ENCODE measurements around the gene LRRN4CL.
A peak's percentile ranks its signal among the peaks of the same experiment; 100 is the strongest.
"Not testable (repeated sequence)": the region's sequence is repeated elsewhere in the genome, so short reads cannot be mapped to it uniquely, and the experiment has no call there.

The LRRN4CL gene

GRCh38 chr11:62705413-62705812, 16.1 kb upstream of the LRRN4CL start:
- TF ChIP-seq CTCF (conservative IDR thresholded peaks at IDR 0.05; ENCODE audit: low read depth, low read length): peak; percentile 10
- DNase-seq (ENCODE audit: low read depth): no peak
- H3K4me3 ChIP-seq (ENCODE audit: low read length): peak overlapping the region; percentile 62

GRCh38 chr11:62703921-62704320, 14.6 kb upstream of the LRRN4CL start:
- not testable (repeated sequence) for H3K4me3 ChIP-seq (ENCODE audit: low read length); DNase-seq (ENCODE audit: low read depth)

- no peak for DNase-seq (ENCODE audit: low read depth)
- H3K4me3 ChIP-seq (ENCODE audit: low read length): no peak overlapping the region
- no peak for TF ChIP-seq CTCF (conservative IDR thresholded peaks at IDR 0.05; ENCODE audit: low read depth, low read length)
Observed at GRCh38 chr11:62702246-62702645, 12.9 kb upstream of the LRRN4CL start.

- no peak overlapping the region for H3K4me3 ChIP-seq (ENCODE audit: low read length)
- no peak for DNase-seq (ENCODE audit: low read depth)
- peak; percentile 87 for TF ChIP-seq CTCF (conservative IDR thresholded peaks at IDR 0.05; ENCODE audit: low read depth, low read length)
Observed at GRCh38 chr11:62694455-62695167, 5.3 kb upstream of the LRRN4CL start.

GRCh38 chr11:62693624-62694023, 4.3 kb upstream of the LRRN4CL start:
- not testable (repeated sequence) for DNase-seq (ENCODE audit: low read depth); H3K4me3 ChIP-seq (ENCODE audit: low read length)

GRCh38 chr11:62688491-62688890, 839 bp downstream of the LRRN4CL start:
- DNase-seq (ENCODE audit: low read depth): no peak
- TF ChIP-seq CTCF (conservative IDR thresholded peaks at IDR 0.05; ENCODE audit: low read depth, low read length): no peak
- no peak overlapping the region for H3K4me3 ChIP-seq (ENCODE audit: low read length)

GRCh38 chr11:62687508-62688396, 1.6 kb downstream of the LRRN4CL start:
- no peak for DNase-seq (ENCODE audit: low read depth)
- TF ChIP-seq CTCF (conservative IDR thresholded peaks at IDR 0.05; ENCODE audit: low read depth, low read length): no peak
- peak overlapping the region; percentile 33 for H3K4me3 ChIP-seq (ENCODE audit: low read length)

- H3K4me3 ChIP-seq (ENCODE audit: low read length): no peak overlapping the region
- no peak for DNase-seq (ENCODE audit: low read depth)
- TF ChIP-seq CTCF (conservative IDR thresholded peaks at IDR 0.05; ENCODE audit: low read depth, low read length): no peak
Observed at GRCh38 chr11:62682518-62682917, 6.8 kb downstream of the LRRN4CL start.
